Thoracic aorta (tissue), 2 donors: ENCODE data around the gene SAMD1. TPM values are rescaled to one million over a fixed set of nuclear protein-coding genes. Genes with fewer than 3 reads are reported as not detected.

ENCODE experiments used
- ATAC-seq: fragments of 150-250 bp; one replicate; pipeline ENCODE4 v1.8.0; 2017; ENCODE audit warnings: low read depth; ENCODE audit not compliant: insufficient number of reproducible peaks, low FRiP score
- DNase-seq: peaks from one replicate; pipeline ENCODE4 v3.0.0-alpha.2; 2020; ENCODE audit warnings: low spot score
- H3K27ac ChIP-seq, 2 donors: fragments of 200-600 bp; sonication (generic); 1 replicate in 1 of 2; 2 replicates in 1 of 2; pipeline ENCODE4 v1.5.1; 2016; ENCODE audit warnings: mild to moderate bottlenecking in 2 of 2, moderate library complexity in 2 of 2
- H3K27me3 ChIP-seq: fragments of 200-600 bp; sonication (generic); replicated peaks from 2 replicates; pipeline ENCODE4 v1.6.0; 2016; ENCODE audit warnings: mild to moderate bottlenecking; ENCODE audit not compliant: insufficient read depth
- H3K36me3 ChIP-seq: fragments of 200-600 bp; sonication (generic); one replicate; pipeline ENCODE4 v1.5.1; 2016
- H3K4me1 ChIP-seq, 2 donors: fragments of 200-600 bp; sonication (generic); 1 replicate in 1 of 2; 2 replicates in 1 of 2; pipeline versions ENCODE4 v1.5.1 to v1.6.0; 2016; ENCODE audit warnings: low read depth in 2 of 2, mild to moderate bottlenecking in 1 of 2; ENCODE audit not compliant: control insufficient read depth in 1 of 2
- H3K4me3 ChIP-seq: fragments of 200-600 bp; sonication (generic); 2 replicates; pipeline ENCODE4 v1.5.1; 2016; ENCODE audit warnings: mild to moderate bottlenecking
- H3K9me3 ChIP-seq: fragments of 200-600 bp; sonication (generic); 2 replicates; pipeline ENCODE4 v1.5.1; 2016
- total RNA-seq, 2 donors: library from RNA; depleted of rRNA; stranded (reverse); fragments of >200 nt; gene quantifications; one replicate each; pipeline versions ENCODE4 v1.1.0 to v1.2.3, GENCODE V29; 2016
- TF ChIP-seq, protein P1 (sequence below): fragments of 200-600 bp; sonication (generic); IDR thresholded peaks from one replicate; pipeline ENCODE4 v1.5.1; 2019; ENCODE audit warnings: antibody characterized with exemption

Gene SAMD1
- total RNA-seq, 2 donors from 2014 or later, result 8.9 to 27.5 TPM

DNA sequence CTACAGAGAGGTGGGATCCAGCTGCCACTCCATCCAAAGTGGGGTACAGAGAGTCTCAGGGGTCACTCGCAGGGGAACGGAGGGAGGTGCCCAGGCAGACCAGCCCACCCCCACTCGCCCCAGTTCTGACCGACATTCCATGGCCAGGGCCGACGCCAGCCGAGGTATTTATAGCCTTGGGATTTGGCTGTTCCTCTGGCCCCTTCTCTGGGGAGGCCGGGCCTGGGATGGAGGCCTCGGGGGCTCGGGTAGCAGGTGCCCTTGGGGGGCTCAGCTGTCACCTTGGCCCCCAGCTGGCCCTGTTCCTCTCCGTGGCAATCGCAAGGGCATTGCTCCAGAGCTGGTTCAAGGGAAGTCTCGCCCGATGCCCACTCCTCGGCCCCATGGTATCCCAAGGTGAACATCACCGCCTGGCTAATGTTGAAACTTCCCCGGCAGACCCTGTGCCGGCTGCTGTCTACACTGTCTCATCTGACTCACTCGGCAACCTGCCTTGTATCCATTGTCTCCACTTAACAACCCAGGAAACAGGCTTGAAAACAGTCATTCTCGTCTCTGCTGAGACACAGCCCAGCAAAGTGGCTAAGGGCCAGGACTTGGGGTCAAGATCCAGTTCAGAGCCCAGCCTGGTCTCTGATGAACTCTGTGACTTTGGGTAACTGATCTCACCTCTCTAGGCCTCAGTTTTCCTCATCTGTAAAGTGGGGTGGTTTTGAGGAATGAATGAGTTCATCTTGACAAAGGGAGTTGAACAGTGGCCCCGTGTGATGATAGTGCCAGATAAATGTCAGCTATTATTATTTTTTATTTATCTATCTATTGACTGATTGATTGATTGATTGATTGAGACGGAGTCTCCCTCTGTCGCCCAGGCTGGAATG is 17.3 kb upstream of the SAMD1 start:
- Histone ChIP-seq H3K4me1 (peaks cover 27 to 60% of the 10 kb centered on the region in 2 donors), H3K36me3 (peaks cover 15% of the 10 kb centered on the region), H3K27me3 (no peaks in the 10 kb centered on the region), H3K9me3 (no peaks in the 10 kb centered on the region), H3K4me3 (peak overlapping the region; percentile 37), H3K27ac (peak overlapping the region; percentile 88 to 91)
- no peak for DNase-seq
- ATAC-seq, result peak; percentile 76
- TF ChIP-seq, protein P1, sequence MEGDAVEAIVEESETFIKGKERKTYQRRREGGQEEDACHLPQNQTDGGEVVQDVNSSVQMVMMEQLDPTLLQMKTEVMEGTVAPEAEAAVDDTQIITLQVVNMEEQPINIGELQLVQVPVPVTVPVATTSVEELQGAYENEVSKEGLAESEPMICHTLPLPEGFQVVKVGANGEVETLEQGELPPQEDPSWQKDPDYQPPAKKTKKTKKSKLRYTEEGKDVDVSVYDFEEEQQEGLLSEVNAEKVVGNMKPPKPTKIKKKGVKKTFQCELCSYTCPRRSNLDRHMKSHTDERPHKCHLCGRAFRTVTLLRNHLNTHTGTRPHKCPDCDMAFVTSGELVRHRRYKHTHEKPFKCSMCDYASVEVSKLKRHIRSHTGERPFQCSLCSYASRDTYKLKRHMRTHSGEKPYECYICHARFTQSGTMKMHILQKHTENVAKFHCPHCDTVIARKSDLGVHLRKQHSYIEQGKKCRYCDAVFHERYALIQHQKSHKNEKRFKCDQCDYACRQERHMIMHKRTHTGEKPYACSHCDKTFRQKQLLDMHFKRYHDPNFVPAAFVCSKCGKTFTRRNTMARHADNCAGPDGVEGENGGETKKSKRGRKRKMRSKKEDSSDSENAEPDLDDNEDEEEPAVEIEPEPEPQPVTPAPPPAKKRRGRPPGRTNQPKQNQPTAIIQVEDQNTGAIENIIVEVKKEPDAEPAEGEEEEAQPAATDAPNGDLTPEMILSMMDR, result no peak

DNA sequence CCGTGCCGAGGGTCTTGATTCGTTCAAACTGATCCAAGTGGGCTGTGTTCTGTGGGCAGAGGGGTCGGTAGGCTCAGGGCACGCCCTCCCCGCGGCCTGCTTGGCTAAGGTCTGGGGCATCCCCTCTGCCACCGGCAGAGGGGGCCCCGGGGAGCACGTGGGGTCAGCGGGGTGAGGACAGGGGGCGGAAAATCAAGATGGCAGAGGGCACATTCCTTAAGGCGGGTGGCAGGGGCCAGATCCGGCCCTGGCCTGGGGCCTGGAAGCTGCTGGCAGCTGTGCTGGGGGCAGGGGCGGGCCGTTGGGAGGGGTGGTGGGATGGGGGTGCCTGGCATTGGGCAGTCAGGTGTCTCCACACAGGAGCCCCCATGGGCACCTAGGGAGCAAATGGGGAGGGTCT is 16.3 kb upstream of the SAMD1 start:
- Histone ChIP-seq H3K27me3 (no peaks in the 10 kb centered on the region), H3K4me1 (peaks cover 17 to 51% of the 10 kb centered on the region in 2 donors), H3K36me3 (peaks cover 25% of the 10 kb centered on the region), H3K9me3 (no peaks in the 10 kb centered on the region), H3K27ac (peak overlapping the region; percentile 88 to 91), H3K4me3 (no peak overlapping the region)
- DNase-seq, result no peak
- ATAC-seq, result no peak
- TF ChIP-seq, protein P1, result no peak

DNA sequence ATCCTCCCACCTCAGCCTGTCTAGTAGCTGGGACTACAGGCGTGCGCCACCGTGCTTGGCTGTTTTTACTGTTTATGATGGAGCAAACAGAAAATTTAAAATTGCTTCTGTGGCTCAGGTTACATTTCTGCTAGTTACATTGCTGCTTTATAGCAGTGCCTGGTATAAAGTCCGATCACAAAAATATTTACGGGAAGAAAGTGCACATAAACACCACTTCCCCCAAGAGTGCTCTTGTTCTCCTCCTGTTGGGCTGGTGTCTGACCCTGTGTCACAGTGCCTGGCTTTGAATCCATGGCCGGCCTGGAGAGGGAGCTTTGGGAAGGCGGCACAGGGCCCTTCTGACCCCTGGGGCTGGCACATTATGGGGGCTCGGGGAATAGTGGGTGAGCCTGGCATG is 15.1 kb upstream of the SAMD1 start:
- ATAC-seq (no peak), DNase-seq (no peak)
- peak overlapping the region in 1 of 2 donors; percentile 91 for H3K27ac ChIP-seq
- TF ChIP-seq, protein P1, result no peak
- peaks cover 35% of the 10 kb centered on the region for H3K36me3 ChIP-seq
- H3K9me3 ChIP-seq, result no peaks in the 10 kb centered on the region
- no peaks in the 10 kb centered on the region for H3K27me3 ChIP-seq
- no peak overlapping the region for H3K4me3 ChIP-seq
- H3K4me1 ChIP-seq, result peaks cover 13 to 40% of the 10 kb centered on the region in 2 donors

DNA sequence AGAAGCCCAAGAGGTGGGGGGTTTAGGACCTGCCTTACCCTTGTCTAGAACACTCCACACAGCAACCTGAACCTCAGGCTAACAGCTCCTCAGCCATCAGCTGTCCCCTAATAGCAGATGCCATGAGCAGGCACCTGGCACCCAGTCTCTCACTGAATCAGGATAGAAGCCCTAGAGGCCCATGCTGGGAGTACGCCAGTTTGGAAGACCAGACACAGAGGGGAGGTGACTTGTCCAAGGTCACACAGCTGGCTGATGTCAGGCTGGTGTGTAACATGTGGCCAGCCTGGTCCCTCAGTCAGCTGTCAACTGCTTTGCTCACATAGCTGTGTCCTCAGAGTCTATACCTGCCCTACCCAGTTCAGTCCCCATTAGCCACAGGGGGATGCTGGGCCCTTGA is 12.8 kb upstream of the SAMD1 start:
- H3K27me3 ChIP-seq, result no peaks in the 10 kb centered on the region
- H3K27ac ChIP-seq, result no peak overlapping the region
- peaks cover 10 to 18% of the 10 kb centered on the region in 2 donors for H3K4me1 ChIP-seq
- no peak for ATAC-seq
- TF ChIP-seq, protein P1, result no peak
- no peaks in the 10 kb centered on the region for H3K9me3 ChIP-seq
- H3K4me3 ChIP-seq, result no peak overlapping the region
- DNase-seq, result no peak
- H3K36me3 ChIP-seq, result peaks cover 38% of the 10 kb centered on the region

DNA sequence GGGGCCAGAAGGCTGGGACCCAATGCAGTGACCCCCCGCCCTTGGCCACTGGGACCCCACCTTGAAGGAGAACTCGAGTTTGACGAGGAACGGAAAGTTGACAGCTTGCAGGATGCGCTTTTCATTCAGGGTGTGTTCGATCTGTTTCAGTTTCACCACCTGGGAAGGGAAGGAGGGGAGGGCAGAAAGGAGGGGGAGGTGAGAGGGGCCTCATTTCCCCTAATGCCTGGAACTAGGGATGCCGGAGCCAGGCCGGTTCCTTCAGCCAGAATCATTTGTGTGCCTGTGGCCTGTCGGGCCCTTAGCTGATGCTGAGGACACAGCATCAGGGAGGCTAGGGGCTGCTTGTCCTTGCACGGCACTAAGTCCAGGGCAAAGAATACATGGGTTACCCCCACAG is 12.2 kb upstream of the SAMD1 start:
- TF ChIP-seq, protein P1, result no peak
- no peaks in the 10 kb centered on the region for H3K27me3 ChIP-seq
- no peaks in the 10 kb centered on the region for H3K9me3 ChIP-seq
- H3K27ac ChIP-seq, result no peak overlapping the region
- H3K36me3 ChIP-seq, result peaks cover 42% of the 10 kb centered on the region
- no peak overlapping the region for H3K4me3 ChIP-seq
- peaks cover 5 to 13% of the 10 kb centered on the region in 2 donors for H3K4me1 ChIP-seq
- DNase-seq, result no peak
- ATAC-seq, result no peak
